ENCODE results near the gene MYO1A. TPM values are rescaled to one million over a fixed set of nuclear protein-coding genes. Genes with fewer than 3 reads are reported as not detected.

MYO1A gene
- polyA plus RNA-seq, 1 donor (not counting 4 experiments of a cell fraction or from before 2014, with no cell fraction given) = 0.01 TPM

DNA sequence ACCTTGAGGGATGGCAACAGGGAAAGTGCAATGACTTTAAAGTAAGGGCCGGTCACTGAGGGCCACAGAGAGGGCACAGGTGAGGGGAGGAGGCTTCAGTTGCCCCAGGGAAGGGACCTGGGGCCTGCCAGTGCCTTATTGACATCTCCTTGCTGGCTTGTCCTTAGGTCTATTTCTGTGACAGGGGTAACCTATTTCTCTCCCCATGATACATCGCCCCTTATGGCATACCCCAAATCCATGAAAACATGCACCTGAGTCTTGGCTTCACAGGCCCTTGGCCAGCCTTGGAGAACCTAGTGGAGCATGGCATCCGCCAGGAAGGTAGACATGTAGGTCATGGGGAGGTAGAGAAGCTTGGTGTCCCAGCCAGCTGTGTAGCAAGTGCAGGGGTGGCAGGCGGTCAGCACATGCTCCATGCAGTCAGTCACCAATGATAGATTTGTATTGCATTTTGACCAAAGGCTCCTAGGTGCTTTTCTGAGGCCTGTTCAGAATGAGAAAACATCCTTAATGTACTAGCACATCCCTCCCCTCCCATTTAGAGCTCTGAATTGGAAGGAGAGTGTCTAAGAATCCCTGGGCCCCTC lies 68.9 kb downstream of the MYO1A start:
- Histone ChIP-seq H3K36me3 (ENCODE audit: control insufficient read depth in 2 of 2, extremely low read depth in 1 of 2, insufficient read depth in 2 of 2, low read length in 2 of 2) (no peaks in the 10 kb centered on the region), H3K9me1 (ENCODE audit: control insufficient read depth, extremely low read depth, insufficient read depth, low read length) (no peaks in the 10 kb centered on the region), H3K4me1 (ENCODE audit: control insufficient read depth, extremely low read depth, insufficient read depth, low read length) (peaks cover 14% of the 10 kb centered on the region), H2AFZ (ENCODE audit: control insufficient read depth, low read length) (no peak overlapping the region), H4K20me1 (ENCODE audit: control insufficient read depth, extremely low read depth, insufficient read depth, low read length) (no peaks in the 10 kb centered on the region), H3K27me3 (ENCODE audit: control insufficient read depth, extremely low read depth, insufficient read depth, low read length) (no peaks in the 10 kb centered on the region), H3K9me3 (ENCODE audit: control insufficient read depth, low read depth, low read length) (no peaks in the 10 kb centered on the region), H3K4me3 (ENCODE audit: control insufficient read depth in 2 of 3, extremely low read depth in 1 of 3, insufficient read depth in 2 of 3, low read depth in 1 of 3, low read length in 3 of 3) (no peak overlapping the region), H3K4me2 (ENCODE audit: control insufficient read depth, extremely low read depth, insufficient read depth, low read depth, low read length) (no peak overlapping the region), H3K27ac (ENCODE audit: control insufficient read depth, insufficient read depth, low read length) (no peak overlapping the region), H3K9ac (ENCODE audit: control insufficient read depth, extremely low read depth, insufficient read depth, low read length) (no peak overlapping the region), H3K79me2 (ENCODE audit: control insufficient read depth, insufficient read depth, low read length) (no peaks in the 10 kb centered on the region)
- dilution Hi-C loops (cut with MboI; ENCODE audit: extremely low pct_ligation_motif_present, low sequenced_read_pairs) = no loop called here
- no peak for FAIRE-seq
- TF ChIP-seq, protein P1, sequence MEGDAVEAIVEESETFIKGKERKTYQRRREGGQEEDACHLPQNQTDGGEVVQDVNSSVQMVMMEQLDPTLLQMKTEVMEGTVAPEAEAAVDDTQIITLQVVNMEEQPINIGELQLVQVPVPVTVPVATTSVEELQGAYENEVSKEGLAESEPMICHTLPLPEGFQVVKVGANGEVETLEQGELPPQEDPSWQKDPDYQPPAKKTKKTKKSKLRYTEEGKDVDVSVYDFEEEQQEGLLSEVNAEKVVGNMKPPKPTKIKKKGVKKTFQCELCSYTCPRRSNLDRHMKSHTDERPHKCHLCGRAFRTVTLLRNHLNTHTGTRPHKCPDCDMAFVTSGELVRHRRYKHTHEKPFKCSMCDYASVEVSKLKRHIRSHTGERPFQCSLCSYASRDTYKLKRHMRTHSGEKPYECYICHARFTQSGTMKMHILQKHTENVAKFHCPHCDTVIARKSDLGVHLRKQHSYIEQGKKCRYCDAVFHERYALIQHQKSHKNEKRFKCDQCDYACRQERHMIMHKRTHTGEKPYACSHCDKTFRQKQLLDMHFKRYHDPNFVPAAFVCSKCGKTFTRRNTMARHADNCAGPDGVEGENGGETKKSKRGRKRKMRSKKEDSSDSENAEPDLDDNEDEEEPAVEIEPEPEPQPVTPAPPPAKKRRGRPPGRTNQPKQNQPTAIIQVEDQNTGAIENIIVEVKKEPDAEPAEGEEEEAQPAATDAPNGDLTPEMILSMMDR (optimal IDR thresholded peaks at IDR 0.05 in 1 of 3, IDR thresholded peaks at IDR 0.05 in 1 of 3, conservative IDR thresholded peaks at IDR 0.05 in 1 of 3; ENCODE audit: extremely low read depth in 1 of 3, insufficient read depth in 2 of 3, low read length in 3 of 3) = no peak
- TF ChIP-seq EZH2 (IDR thresholded peaks at IDR 0.05; ENCODE audit: low read length) = no peak
- no peak for DNase-seq (ENCODE audit: low read depth, low spot score)

DNA sequence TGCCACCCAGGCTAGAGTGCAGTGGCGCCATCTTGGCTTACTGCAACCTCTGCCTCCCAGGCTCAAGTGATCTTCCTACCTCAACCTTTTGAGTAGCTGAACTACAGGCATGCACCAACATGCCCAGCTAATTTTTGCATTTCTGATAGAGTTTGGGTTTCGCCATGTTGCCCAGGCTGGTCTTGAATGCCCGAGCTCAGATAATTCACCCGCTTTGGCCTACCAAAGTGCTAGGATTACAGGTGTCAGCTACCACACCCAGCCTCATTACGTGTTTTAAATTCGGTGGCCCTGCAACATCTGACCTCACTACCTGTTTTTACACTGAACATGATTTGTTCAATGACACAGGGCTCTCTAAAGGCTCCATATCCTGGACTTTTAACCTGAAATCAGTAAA lies 69.7 kb downstream of the MYO1A start:
- no peaks in the 10 kb centered on the region for H3K9me3 ChIP-seq (ENCODE audit: control insufficient read depth, low read depth, low read length)
- TF ChIP-seq, protein P1 (optimal IDR thresholded peaks at IDR 0.05 in 1 of 3, IDR thresholded peaks at IDR 0.05 in 1 of 3, conservative IDR thresholded peaks at IDR 0.05 in 1 of 3; ENCODE audit: extremely low read depth in 1 of 3, insufficient read depth in 2 of 3, low read length in 3 of 3) = no peak
- TF ChIP-seq EZH2 (IDR thresholded peaks at IDR 0.05; ENCODE audit: low read length) = no peak
- H3K27me3 ChIP-seq (ENCODE audit: control insufficient read depth, extremely low read depth, insufficient read depth, low read length) = no peaks in the 10 kb centered on the region
- H3K36me3 ChIP-seq (ENCODE audit: control insufficient read depth in 2 of 2, extremely low read depth in 1 of 2, insufficient read depth in 2 of 2, low read length in 2 of 2) = no peaks in the 10 kb centered on the region
- FAIRE-seq = no peak
- dilution Hi-C loops (cut with MboI; ENCODE audit: extremely low pct_ligation_motif_present, low sequenced_read_pairs) = no loop called here
- no peak overlapping the region for H3K4me3 ChIP-seq (ENCODE audit: control insufficient read depth in 2 of 3, extremely low read depth in 1 of 3, insufficient read depth in 2 of 3, low read depth in 1 of 3, low read length in 3 of 3)
- H4K20me1 ChIP-seq (ENCODE audit: control insufficient read depth, extremely low read depth, insufficient read depth, low read length) = no peaks in the 10 kb centered on the region
- H3K27ac ChIP-seq (ENCODE audit: control insufficient read depth, insufficient read depth, low read length) = no peak overlapping the region
- DNase-seq (ENCODE audit: low read depth, low spot score) = no peak
- peak overlapping the region; percentile 6 for H2AFZ ChIP-seq (ENCODE audit: control insufficient read depth, low read length)
- no peak overlapping the region for H3K9ac ChIP-seq (ENCODE audit: control insufficient read depth, extremely low read depth, insufficient read depth, low read length)
- H3K4me1 ChIP-seq (ENCODE audit: control insufficient read depth, extremely low read depth, insufficient read depth, low read length) = peaks cover 10% of the 10 kb centered on the region
- peak overlapping the region; percentile 10 for H3K4me2 ChIP-seq (ENCODE audit: control insufficient read depth, extremely low read depth, insufficient read depth, low read depth, low read length)
- no peaks in the 10 kb centered on the region for H3K9me1 ChIP-seq (ENCODE audit: control insufficient read depth, extremely low read depth, insufficient read depth, low read length)
- H3K79me2 ChIP-seq (ENCODE audit: control insufficient read depth, insufficient read depth, low read length) = no peaks in the 10 kb centered on the region
